ENCODE results near the gene ZNF512B. TPM values are rescaled to one million over a fixed set of nuclear protein-coding genes. Genes with fewer than 3 reads are reported as not detected.

ZNF512B gene
- total RNA-seq, 1 experiment from 2014 or later = 10.3 TPM

DNA sequence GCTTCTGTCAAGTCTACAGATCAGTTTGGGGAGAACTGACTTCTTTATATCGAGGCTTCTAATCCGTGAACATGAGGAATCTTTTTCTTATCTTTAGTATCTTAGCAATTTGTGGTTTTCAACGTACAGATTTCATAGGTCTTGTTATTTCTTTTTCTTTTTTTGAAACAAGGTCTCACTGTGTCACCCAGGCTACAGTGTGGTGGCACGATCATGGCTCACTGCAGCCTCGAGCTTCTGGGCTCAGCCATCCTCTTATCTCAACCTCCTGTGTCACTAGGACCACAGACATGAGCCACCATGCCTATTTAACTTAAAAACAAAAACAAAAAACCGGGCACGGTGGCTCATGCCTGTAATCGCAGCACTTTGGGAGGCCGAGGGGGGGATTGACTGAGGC, 45.5 kb downstream of the ZNF512B start:
- BruUV-seq (replicated peaks) = no TSS peak
- H3K27me3 ChIP-seq (ENCODE audit: insufficient read depth, low read length) = no peaks in the 10 kb centered on the region
- H2AFZ ChIP-seq (ENCODE audit: low read depth, low read length, poor library complexity, severe bottlenecking) = no peak overlapping the region
- intact Hi-C loops (cut with micrococcal nuclease) = no loop called here
- no peak overlapping the region for H3K4me3 ChIP-seq (replicated peaks in 1 of 2; ENCODE audit: low read depth in 1 of 2, low read length in 2 of 2)
- RAD21 ChIA-PET (ENCODE audit: low non-redundant PET in 1 of 2, low total read pairs in 2 of 2, uncharacterized antibody in 2 of 2, unreplicated experiment in 2 of 2) = no interaction called here
- no peak overlapping the region for H3K27ac ChIP-seq (ENCODE audit: low read depth, low read length)
- POLR2A ChIA-PET = no interaction called here
- H3K9me3 ChIP-seq (ENCODE audit: control insufficient read depth in 1 of 2, insufficient read depth in 1 of 2, low read depth in 1 of 2, low read length in 2 of 2) = no peaks in the 10 kb centered on the region
- no peaks in the 10 kb centered on the region for H3K9me2 ChIP-seq (ENCODE audit: insufficient read depth)
- peaks cover 65% of the 10 kb centered on the region for H3K79me2 ChIP-seq (ENCODE audit: insufficient read depth, low read length)
- CTCF ChIA-PET = no interaction called here
- no peak for ATAC-seq
- peaks cover 13 to 14% of the 10 kb centered on the region in 2 experiments for H3K36me3 ChIP-seq (ENCODE audit: control insufficient read depth in 1 of 2, insufficient read depth in 2 of 2, low read length in 2 of 2)
- no peaks in the 10 kb centered on the region for H4K20me1 ChIP-seq (ENCODE audit: insufficient read depth)
- H3K9ac ChIP-seq (ENCODE audit: low read length) = no peak overlapping the region
- no peak overlapping the region for H3K4me2 ChIP-seq (ENCODE audit: low read length)
- no peaks in the 10 kb centered on the region for H3K4me1 ChIP-seq (ENCODE audit: control insufficient read depth in 1 of 2, insufficient read depth in 2 of 2, low read length in 2 of 2)
- DNase-seq (ENCODE audit: low read depth, low spot score) = no peak
- TF ChIP-seq, protein P1, sequence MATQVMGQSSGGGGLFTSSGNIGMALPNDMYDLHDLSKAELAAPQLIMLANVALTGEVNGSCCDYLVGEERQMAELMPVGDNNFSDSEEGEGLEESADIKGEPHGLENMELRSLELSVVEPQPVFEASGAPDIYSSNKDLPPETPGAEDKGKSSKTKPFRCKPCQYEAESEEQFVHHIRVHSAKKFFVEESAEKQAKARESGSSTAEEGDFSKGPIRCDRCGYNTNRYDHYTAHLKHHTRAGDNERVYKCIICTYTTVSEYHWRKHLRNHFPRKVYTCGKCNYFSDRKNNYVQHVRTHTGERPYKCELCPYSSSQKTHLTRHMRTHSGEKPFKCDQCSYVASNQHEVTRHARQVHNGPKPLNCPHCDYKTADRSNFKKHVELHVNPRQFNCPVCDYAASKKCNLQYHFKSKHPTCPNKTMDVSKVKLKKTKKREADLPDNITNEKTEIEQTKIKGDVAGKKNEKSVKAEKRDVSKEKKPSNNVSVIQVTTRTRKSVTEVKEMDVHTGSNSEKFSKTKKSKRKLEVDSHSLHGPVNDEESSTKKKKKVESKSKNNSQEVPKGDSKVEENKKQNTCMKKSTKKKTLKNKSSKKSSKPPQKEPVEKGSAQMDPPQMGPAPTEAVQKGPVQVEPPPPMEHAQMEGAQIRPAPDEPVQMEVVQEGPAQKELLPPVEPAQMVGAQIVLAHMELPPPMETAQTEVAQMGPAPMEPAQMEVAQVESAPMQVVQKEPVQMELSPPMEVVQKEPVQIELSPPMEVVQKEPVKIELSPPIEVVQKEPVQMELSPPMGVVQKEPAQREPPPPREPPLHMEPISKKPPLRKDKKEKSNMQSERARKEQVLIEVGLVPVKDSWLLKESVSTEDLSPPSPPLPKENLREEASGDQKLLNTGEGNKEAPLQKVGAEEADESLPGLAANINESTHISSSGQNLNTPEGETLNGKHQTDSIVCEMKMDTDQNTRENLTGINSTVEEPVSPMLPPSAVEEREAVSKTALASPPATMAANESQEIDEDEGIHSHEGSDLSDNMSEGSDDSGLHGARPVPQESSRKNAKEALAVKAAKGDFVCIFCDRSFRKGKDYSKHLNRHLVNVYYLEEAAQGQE (IDR thresholded peaks at IDR 0.05; ENCODE audit: low read depth) = no peak
- TF ChIP-seq ATF3 (IDR thresholded peaks at IDR 0.05) (no peak), EGR1 (IDR thresholded peaks at IDR 0.05; ENCODE audit: low read depth) (no peak), SRF (IDR thresholded peaks at IDR 0.05; ENCODE audit: low read depth) (no peak), CEBPB (IDR thresholded peaks at IDR 0.05; ENCODE audit: low read depth) (no peak), SIN3A (IDR thresholded peaks at IDR 0.05; ENCODE audit: low read depth) (no peak), POLR2A (IDR thresholded peaks at IDR 0.05; ENCODE audit: borderline replicate concordance, extremely low read depth, insufficient read depth, insufficient read length) (no peak), CBX3 (IDR thresholded peaks at IDR 0.05; ENCODE audit: low read depth) (no peak), JUND (IDR thresholded peaks at IDR 0.05) (no peak), EZH2 (IDR thresholded peaks at IDR 0.05) (no peak), YY1 (IDR thresholded peaks at IDR 0.05; ENCODE audit: extremely low read depth, insufficient replicate concordance, low read depth, low read length) (no peak), POLR2AphosphoS5 (IDR thresholded peaks at IDR 0.05; ENCODE audit: low read depth, low read length) (no peak), ZFX (IDR thresholded peaks at IDR 0.05) (no peak), EZH2phosphoT487 (IDR thresholded peaks at IDR 0.05; ENCODE audit: borderline replicate concordance) (no peak)
- TF ChIP-seq, protein P2, sequence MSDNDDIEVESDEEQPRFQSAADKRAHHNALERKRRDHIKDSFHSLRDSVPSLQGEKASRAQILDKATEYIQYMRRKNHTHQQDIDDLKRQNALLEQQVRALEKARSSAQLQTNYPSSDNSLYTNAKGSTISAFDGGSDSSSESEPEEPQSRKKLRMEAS (IDR thresholded peaks at IDR 0.05) = no peak

Data from HCT116 (cell line).